CD4-positive, alpha-beta T cell (primary cell): ENCODE measurements around the gene TMEM51. TPM values are rescaled to one million over a fixed set of nuclear protein-coding genes. Genes with fewer than 3 reads are reported as not detected.

Experiments used
- ATAC-seq: fragments of 200-7000 bp; cut with Tn5 transposase; one replicate; pipeline ENCODE4 v1.10.0; 2022; ENCODE audit warnings: mild to moderate bottlenecking; ENCODE audit not compliant: poor library complexity
- CTCF ChIA-PET: fragments of 350-600 bp; sonication (Branson Sonifier 250); formaldehyde crosslinking; loops from one replicate; lab custom pipeline; 2021; ENCODE audit warnings: antibody characterized with exemption, inconsistent platforms; lab: Charles Lee
- POLR2A ChIA-PET: fragments of 350-600 bp; sonication (Branson Sonifier 250); formaldehyde crosslinking; loops from one replicate; lab custom pipeline; 2021; ENCODE audit warnings: antibody characterized with exemption, inconsistent platforms; lab: Charles Lee
- DNase-seq, 14 experiments: peaks; one replicate each; pipeline ENCODE4 v3.0.0-alpha.2; 2013 to 2020; ENCODE audit warnings: mixed read lengths in 2 of 14
- H3K27ac ChIP-seq, 2 donors: one replicate each; pipeline versions ENCODE4 v1.5.1 to v1.7.0; 2013; ENCODE audit warnings: low read length in 2 of 2, low read depth in 1 of 2, mild to moderate bottlenecking in 1 of 2
- H3K27me3 ChIP-seq, 2 experiments: 1 replicate in 1 of 2; 2 replicates in 1 of 2; pipeline versions ENCODE4 v1.6.1 to v1.7.0; 2013; ENCODE audit warnings: low read length in 2 of 2, control low read depth in 1 of 2, mild to moderate bottlenecking in 1 of 2, moderate library complexity in 1 of 2; ENCODE audit not compliant: insufficient read depth in 2 of 2, control insufficient read depth in 1 of 2
- H3K36me3 ChIP-seq: one replicate; pipeline ENCODE4 v1.6.1; 2013; ENCODE audit warnings: low read length, control low read depth; ENCODE audit not compliant: insufficient read depth
- H3K4me1 ChIP-seq: one replicate; pipeline ENCODE4 v1.6.1; 2013; ENCODE audit warnings: low read length, control low read depth; ENCODE audit not compliant: insufficient read depth
- H3K4me3 ChIP-seq: one replicate; pipeline ENCODE4 v1.5.1; 2013; ENCODE audit warnings: mild to moderate bottlenecking, low read length, moderate library complexity
- H3K9me3 ChIP-seq, 2 experiments: 1 replicate in 1 of 2; 2 replicates in 1 of 2; pipeline versions ENCODE4 v1.6.1 to v1.7.0; 2013; ENCODE audit warnings: low read length in 2 of 2, mild to moderate bottlenecking in 2 of 2, control low read depth in 1 of 2, moderate library complexity in 1 of 2; ENCODE audit not compliant: control insufficient read depth in 1 of 2, insufficient read depth in 1 of 2
- H3K27ac Mint-ChIP-seq: one replicate; pipeline ENCODE4 v1.8.0; 2020; ENCODE audit warnings: mixed read lengths
- H3K27me3 Mint-ChIP-seq: one replicate; pipeline ENCODE4 v1.8.0; 2021; ENCODE audit warnings: mixed read lengths
- H3K36me3 Mint-ChIP-seq: one replicate; pipeline ENCODE4 v1.8.0; 2021; ENCODE audit warnings: low read depth, mixed read lengths
- H3K4me1 Mint-ChIP-seq: one replicate; pipeline ENCODE4 v1.8.0; 2021; ENCODE audit warnings: low read depth, mixed read lengths
- H3K4me3 Mint-ChIP-seq: one replicate; pipeline ENCODE4 v1.8.0; 2020; ENCODE audit warnings: mild to moderate bottlenecking, mixed read lengths
- H3K9me3 Mint-ChIP-seq: one replicate; pipeline ENCODE4 v1.8.0; 2020; ENCODE audit warnings: mixed read lengths
- intact Hi-C, 2 experiments: fragments of 100-400 bp; cut with DNase I in 1 of 2; cut with micrococcal nuclease in 1 of 2; formaldehyde crosslinking; loops; one replicate each; pipeline versions ENCODE4 v1.15.1 to v1.9.0; 2023 to 2025; cut with DNase I, micrococcal nuclease
- total RNA-seq, 174 experiments: library from RNA in 2 of 174; stranded (reverse) in 2 of 174; gene quantifications; one replicate each; pipeline ENCODE4 v1.2.3 and lab custom pipeline; 2021 to 2026
- TF ChIP-seq, protein P1 (sequence below): fragments of 200-600 bp; IDR thresholded peaks from one replicate; pipeline ENCODE4 v1.8.0; 2022; ENCODE audit warnings: antibody characterized with exemption, mild to moderate bottlenecking

The TMEM51 gene
- total RNA-seq, 2 experiments from 2014 or later, result not detected

- Mint-ChIP-seq H3K27ac (no peak overlapping the region), H3K4me1 (no peaks in the 10 kb centered on the region), H3K4me3 (no peak overlapping the region), H3K9me3 (no peaks in the 10 kb centered on the region), H3K27me3 (peaks cover 17% of the 10 kb centered on the region), H3K36me3 (no peaks in the 10 kb centered on the region)
- intact Hi-C loops, result loop anchor here (1.0 to 5.0 kb wide), 4 partner anchors 144 to 304 kb away; no protein-coding TSS in a partner anchor
- peak; percentile 74 for ATAC-seq
- no peak overlapping the region for H3K27ac ChIP-seq
- CTCF ChIA-PET, result interaction anchor here (0.6 to 1.5 kb wide), 7 partner anchors 9 to 176 kb away, joined by 3 to 6 read pairs (median 3); no protein-coding TSS in a partner anchor
- POLR2A ChIA-PET, result no interaction called here
- peaks cover 0 to 4% of the 10 kb centered on the region in 2 experiments for H3K9me3 ChIP-seq
- TF ChIP-seq, protein P1, sequence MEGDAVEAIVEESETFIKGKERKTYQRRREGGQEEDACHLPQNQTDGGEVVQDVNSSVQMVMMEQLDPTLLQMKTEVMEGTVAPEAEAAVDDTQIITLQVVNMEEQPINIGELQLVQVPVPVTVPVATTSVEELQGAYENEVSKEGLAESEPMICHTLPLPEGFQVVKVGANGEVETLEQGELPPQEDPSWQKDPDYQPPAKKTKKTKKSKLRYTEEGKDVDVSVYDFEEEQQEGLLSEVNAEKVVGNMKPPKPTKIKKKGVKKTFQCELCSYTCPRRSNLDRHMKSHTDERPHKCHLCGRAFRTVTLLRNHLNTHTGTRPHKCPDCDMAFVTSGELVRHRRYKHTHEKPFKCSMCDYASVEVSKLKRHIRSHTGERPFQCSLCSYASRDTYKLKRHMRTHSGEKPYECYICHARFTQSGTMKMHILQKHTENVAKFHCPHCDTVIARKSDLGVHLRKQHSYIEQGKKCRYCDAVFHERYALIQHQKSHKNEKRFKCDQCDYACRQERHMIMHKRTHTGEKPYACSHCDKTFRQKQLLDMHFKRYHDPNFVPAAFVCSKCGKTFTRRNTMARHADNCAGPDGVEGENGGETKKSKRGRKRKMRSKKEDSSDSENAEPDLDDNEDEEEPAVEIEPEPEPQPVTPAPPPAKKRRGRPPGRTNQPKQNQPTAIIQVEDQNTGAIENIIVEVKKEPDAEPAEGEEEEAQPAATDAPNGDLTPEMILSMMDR, result peak; percentile 86
- H3K4me3 ChIP-seq, result no peak overlapping the region
- no peaks in the 10 kb centered on the region for H3K36me3 ChIP-seq
- no peaks in the 10 kb centered on the region for H3K4me1 ChIP-seq
- peaks cover 3 to 13% of the 10 kb centered on the region in 2 experiments for H3K27me3 ChIP-seq
- DNase-seq, result peak; percentile 34 to 77 (median 59)
These were observed 24.8 kb upstream of the TMEM51 start for GRCh38 chr1:15128520-15129313.

DNA sequence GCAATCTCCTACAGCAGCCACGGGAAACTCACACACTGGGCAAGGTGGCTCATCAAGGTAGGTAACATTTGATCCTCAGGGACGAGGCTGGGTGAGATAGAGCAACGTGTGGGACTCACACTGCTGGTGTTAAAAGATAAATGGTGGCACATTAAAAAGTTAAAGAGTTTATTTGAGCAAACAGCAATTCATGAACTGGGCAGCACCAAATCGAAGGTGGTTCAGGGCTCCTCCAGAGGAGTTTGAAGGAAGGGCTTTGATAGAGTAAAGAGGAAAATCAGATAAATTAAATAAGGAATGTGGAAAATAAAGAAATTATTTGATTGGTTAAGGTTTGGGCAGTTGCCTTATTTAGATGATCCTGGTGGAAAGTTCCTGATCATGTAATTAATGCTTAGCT lies 23.6 kb upstream of the TMEM51 start:
- ATAC-seq (no peak), DNase-seq (no peak)
- H3K4me1 ChIP-seq, result no peaks in the 10 kb centered on the region
- Mint-ChIP-seq H3K9me3 (no peaks in the 10 kb centered on the region), H3K4me1 (no peaks in the 10 kb centered on the region), H3K36me3 (no peaks in the 10 kb centered on the region), H3K27me3 (peaks cover 28% of the 10 kb centered on the region), H3K27ac (no peak overlapping the region), H3K4me3 (no peak overlapping the region)
- peaks cover 0 to 4% of the 10 kb centered on the region in 2 experiments for H3K9me3 ChIP-seq
- TF ChIP-seq, protein P1, result no peak
- POLR2A ChIA-PET, result no interaction called here
- intact Hi-C loops, result loop anchor here in 1 of 2 experiments (5.0 kb wide), 1 partner anchor 302 kb away; no protein-coding TSS in a partner anchor
- no peak overlapping the region for H3K4me3 ChIP-seq
- peaks cover 3 to 20% of the 10 kb centered on the region in 2 experiments for H3K27me3 ChIP-seq
- H3K27ac ChIP-seq, result no peak overlapping the region
- no peaks in the 10 kb centered on the region for H3K36me3 ChIP-seq
- CTCF ChIA-PET, result no interaction called here

DNA sequence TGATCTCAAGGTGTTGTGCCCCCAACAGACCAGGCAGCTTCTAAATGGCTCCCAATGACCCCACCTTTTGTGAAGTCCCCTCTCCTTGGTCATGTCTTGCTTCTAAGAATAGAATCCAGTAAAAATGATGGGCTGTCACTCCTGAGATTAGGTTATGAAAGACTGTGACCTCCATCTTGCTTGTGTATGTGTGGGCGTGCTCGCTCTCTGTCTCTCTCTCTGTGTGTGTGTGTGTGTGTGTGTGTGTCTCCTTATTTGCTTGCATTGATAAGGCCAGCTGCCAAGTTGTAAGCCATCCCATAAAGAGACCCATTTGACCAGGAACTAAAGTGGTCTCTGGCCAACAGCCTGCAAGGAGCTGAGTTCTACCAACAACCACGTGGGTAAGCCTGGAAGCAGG lies 22.9 kb upstream of the TMEM51 start:
- H3K36me3 ChIP-seq, result no peaks in the 10 kb centered on the region
- H3K4me3 ChIP-seq, result no peak overlapping the region
- TF ChIP-seq, protein P1, result no peak
- Mint-ChIP-seq H3K9me3 (no peaks in the 10 kb centered on the region), H3K27me3 (peaks cover 34% of the 10 kb centered on the region), H3K36me3 (no peaks in the 10 kb centered on the region), H3K27ac (no peak overlapping the region), H3K4me3 (no peak overlapping the region), H3K4me1 (no peaks in the 10 kb centered on the region)
- H3K9me3 ChIP-seq, result peaks cover 0 to 4% of the 10 kb centered on the region in 2 experiments
- DNase-seq (no peak), ATAC-seq (no peak)
- intact Hi-C loops, result no loop called here
- H3K27me3 ChIP-seq, result peaks cover 3 to 20% of the 10 kb centered on the region in 2 experiments
- ChIA-PET CTCF (no interaction called here), POLR2A (no interaction called here)
- no peaks in the 10 kb centered on the region for H3K4me1 ChIP-seq
- H3K27ac ChIP-seq, result no peak overlapping the region
